Subcutaneous adipose tissue (tissue), 4 donors: ENCODE results near the gene PHF14. TPM values are rescaled to one million over a fixed set of nuclear protein-coding genes. Genes with fewer than 3 reads are reported as not detected.

Source experiments
- total RNA-seq, 4 donors: library from RNA; depleted of rRNA; stranded (reverse); fragments of >200 nt; gene quantifications; one replicate each; pipeline ENCODE4 v1.1.0, GENCODE V29; 2016
- TF ChIP-seq, protein P1 (sequence below): fragments of 450-650 bp; IDR thresholded peaks from one replicate; pipeline ENCODE4 v1.5.1; 2016; ENCODE audit warnings: low read depth, mild to moderate bottlenecking, control low read depth, antibody characterized with exemption, moderate library complexity

PHF14 gene
- total RNA-seq, 4 donors from 2014 or later = 39.9 to 51.7 (median 42.9) TPM

- TF ChIP-seq, protein P1, sequence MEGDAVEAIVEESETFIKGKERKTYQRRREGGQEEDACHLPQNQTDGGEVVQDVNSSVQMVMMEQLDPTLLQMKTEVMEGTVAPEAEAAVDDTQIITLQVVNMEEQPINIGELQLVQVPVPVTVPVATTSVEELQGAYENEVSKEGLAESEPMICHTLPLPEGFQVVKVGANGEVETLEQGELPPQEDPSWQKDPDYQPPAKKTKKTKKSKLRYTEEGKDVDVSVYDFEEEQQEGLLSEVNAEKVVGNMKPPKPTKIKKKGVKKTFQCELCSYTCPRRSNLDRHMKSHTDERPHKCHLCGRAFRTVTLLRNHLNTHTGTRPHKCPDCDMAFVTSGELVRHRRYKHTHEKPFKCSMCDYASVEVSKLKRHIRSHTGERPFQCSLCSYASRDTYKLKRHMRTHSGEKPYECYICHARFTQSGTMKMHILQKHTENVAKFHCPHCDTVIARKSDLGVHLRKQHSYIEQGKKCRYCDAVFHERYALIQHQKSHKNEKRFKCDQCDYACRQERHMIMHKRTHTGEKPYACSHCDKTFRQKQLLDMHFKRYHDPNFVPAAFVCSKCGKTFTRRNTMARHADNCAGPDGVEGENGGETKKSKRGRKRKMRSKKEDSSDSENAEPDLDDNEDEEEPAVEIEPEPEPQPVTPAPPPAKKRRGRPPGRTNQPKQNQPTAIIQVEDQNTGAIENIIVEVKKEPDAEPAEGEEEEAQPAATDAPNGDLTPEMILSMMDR = no peak
Measured at GRCh38 chr7:11208883-11209465, 235.3 kb downstream of the PHF14 start.

DNA sequence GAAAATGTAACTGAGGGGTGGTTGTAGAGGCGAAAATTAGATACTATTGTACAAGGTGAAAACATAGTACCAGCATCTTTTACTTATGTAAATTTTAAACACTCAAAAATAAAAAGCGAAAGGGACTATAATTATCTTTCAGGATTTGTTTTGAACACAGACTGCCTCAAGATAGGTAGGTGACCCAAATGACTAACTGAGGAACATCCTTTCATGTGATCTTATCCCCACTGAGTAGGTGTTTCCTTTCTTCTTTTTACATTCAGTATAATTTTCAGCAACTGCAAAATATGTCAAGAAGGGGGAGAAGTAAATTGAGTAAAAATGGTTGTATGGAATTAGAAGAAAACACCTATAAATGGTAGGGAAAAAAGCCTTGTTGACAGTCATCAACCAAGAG, 236.7 kb downstream of the PHF14 start:
- TF ChIP-seq, protein P1 = no peak

DNA sequence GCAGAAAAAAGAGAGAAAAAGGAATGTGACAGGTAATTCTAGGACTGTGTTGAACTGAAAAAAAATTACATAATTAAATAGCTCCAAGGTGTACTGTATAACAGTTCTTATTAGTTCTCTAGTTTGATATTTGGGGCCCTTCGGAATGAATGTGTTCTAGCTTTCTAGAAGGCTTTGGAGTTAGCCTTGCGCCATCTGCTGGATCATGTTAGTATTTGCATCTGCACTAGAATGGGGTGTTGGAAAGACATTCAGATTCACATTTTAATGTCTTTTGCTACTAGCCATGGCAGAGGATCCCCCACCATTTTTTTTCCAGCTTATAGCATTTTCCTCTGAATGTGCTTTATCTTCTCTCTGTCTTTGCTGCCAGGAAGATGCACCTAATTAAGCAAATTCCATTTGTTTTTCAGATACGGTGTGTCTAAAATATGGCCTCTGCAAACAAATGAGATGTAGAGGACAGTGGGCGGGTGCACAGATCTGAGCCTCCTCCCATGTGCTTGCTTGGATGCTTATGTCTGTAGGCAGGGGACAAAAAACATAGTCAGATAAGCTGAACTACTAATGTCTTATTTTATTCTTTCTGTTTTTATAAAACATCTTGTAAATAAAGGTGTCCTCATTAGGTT, 238.5 kb downstream of the PHF14 start:
- TF ChIP-seq, protein P1 = no peak

GRCh38 chr7:11212816-11213215, 239.1 kb downstream of the PHF14 start:
- TF ChIP-seq, protein P1 = no peak

- TF ChIP-seq, protein P1 = no peak
Measured at GRCh38 chr7:11213266-11213665, 239.6 kb downstream of the PHF14 start.

- TF ChIP-seq, protein P1 = no peak
Measured at GRCh38 chr7:11216276-11216675, 242.6 kb downstream of the PHF14 start.

DNA sequence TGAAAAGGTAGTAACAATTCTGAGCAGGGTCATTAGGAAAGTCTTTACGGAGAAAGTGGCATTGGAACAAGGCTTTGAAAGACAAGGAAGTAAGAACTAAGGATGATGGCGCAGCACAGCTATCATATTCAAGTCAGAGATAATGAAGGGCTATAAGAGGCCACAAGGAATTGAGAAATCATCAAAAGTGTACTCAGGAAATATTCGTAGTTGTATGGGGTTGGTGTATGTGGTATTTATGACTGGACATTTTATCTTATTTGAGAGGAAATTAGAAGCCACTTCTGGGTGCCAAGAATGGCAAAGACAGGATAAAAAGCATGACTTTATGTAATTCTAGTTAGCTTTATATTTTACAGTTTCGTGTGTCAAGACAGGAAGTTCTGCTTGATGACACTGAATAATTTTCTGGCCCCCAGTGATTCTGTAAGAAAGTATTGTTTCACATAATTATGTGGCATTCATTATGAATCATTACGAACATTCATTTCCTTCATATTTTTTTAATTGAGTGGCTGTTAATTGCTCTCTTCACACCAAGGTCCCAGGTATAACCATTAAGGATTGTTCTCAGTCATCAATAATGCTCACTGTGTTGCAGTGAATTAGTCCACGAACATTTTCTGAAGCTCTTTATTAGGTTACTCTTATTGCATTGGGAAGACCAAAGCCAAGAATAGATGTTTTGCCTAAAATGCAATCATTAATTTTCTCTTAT, 244.3 kb downstream of the PHF14 start:
- TF ChIP-seq, protein P1 = no peak
